ENCODE results near the gene MTHFD2L. TPM values are rescaled to one million over a fixed set of nuclear protein-coding genes. Genes with fewer than 3 reads are reported as not detected.

Gene MTHFD2L
- total and polyA plus RNA-seq, 2 of the 8 experiments (the other 6 are each of a cell fraction or from before 2014, with no cell fraction given): 5.4 to 15.0 TPM

GRCh38 chr4:74339501-74339900 lies 181.6 kb downstream of the MTHFD2L start:
- Histone ChIP-seq H3K23ac (ENCODE audit: insufficient read length) (no peak overlapping the region), H2BK15ac (ENCODE audit: low read length) (no peak overlapping the region), H3K27ac (ENCODE audit: low read depth, low read length) (no peak overlapping the region), H3K4me1 (replicated peaks in 1 of 4; ENCODE audit: control insufficient read depth in 3 of 4, insufficient read depth in 4 of 4, low read length in 3 of 4) (peaks cover 0 to 4% (median 0%) of the 10 kb centered on the region in 4 experiments; a peak in 1 of 7 replicates), H3K4ac (replicated peaks; ENCODE audit: insufficient read length, low read depth, low read length) (no peak overlapping the region), H2BK12ac (ENCODE audit: low read depth, low read length) (no peak overlapping the region), H4K5ac (ENCODE audit: insufficient read length, low read depth, low read length) (no peak overlapping the region), H4K20me1 (replicated peaks in 1 of 2; ENCODE audit: control insufficient read depth in 1 of 2, insufficient read depth in 2 of 2, low read length in 2 of 2) (no peaks in the 10 kb centered on the region), H3K4me3 (ENCODE audit: extremely low read depth in 1 of 4, insufficient read depth in 2 of 4, low read depth in 3 of 4, low read length in 4 of 4) (no peak overlapping the region), H3K4me2 (ENCODE audit: insufficient read depth in 1 of 2, low read depth in 2 of 2, low read length in 2 of 2) (no peak overlapping the region), H3K9me3 (ENCODE audit: insufficient read depth in 2 of 2, low read depth in 1 of 2, low read length in 1 of 2) (peaks cover 14 to 18% of the 10 kb centered on the region in 2 experiments), H2BK5ac (ENCODE audit: low read depth, low read length) (no peak overlapping the region), H2AFZ (ENCODE audit: low read length) (no peak overlapping the region), H3K79me2 (ENCODE audit: control insufficient read depth in 1 of 2, insufficient read depth in 2 of 2, low read length in 2 of 2) (no peaks in the 10 kb centered on the region), H3K18ac (ENCODE audit: extremely low read depth, low read length) (no peak overlapping the region), H3K23me2 (ENCODE audit: low read depth, low read length) (no peaks in the 10 kb centered on the region), H3K9ac (replicated peaks in 1 of 4; ENCODE audit: extremely low read depth in 1 of 4, low read depth in 3 of 4, low read length in 3 of 4) (no peak overlapping the region), H4K8ac (ENCODE audit: extremely low read depth, insufficient read depth, low read length) (no peak overlapping the region), H3K27me3 (replicated peaks in 1 of 4; ENCODE audit: control insufficient read depth in 3 of 4, extremely low read depth in 1 of 4, insufficient read depth in 3 of 4, low read length in 3 of 4) (no peaks in the 10 kb centered on the region), H3K79me1 (ENCODE audit: low read depth, low read length) (no peaks in the 10 kb centered on the region), H3K36me3 (ENCODE audit: control insufficient read depth in 2 of 4, insufficient read depth in 4 of 4, low read length in 3 of 4) (peaks cover 0 to 3% (median 1%) of the 10 kb centered on the region in 4 experiments; a peak in 1 of 8 replicates), H2AK5ac (ENCODE audit: low read depth, low read length) (no peak overlapping the region), H2BK20ac (ENCODE audit: low read length) (no peak overlapping the region), H3K14ac (ENCODE audit: insufficient read length) (no peak overlapping the region), H3K56ac (replicated peaks; ENCODE audit: insufficient read length, low read depth, low read length) (no peak overlapping the region), H2BK120ac (replicated peaks; ENCODE audit: low read depth, low read length) (no peak overlapping the region), H4K91ac (replicated peaks; ENCODE audit: insufficient read length, low read length) (no peak overlapping the region)
- ChIA-PET CTCF (ENCODE audit: partially characterized antibody) (interaction anchor here (0.5 kb wide), 1 partner anchor 143 kb away, joined by 3 read pairs; no protein-coding TSS in a partner anchor), POLR2A (ENCODE audit: partially characterized antibody) (no interaction called here)
- DNase-seq (ENCODE audit: low read depth in 1 of 2, low spot score in 2 of 2) (no peak), FAIRE-seq (no peak)
- TF ChIP-seq TCF12 (IDR thresholded peaks at IDR 0.05; ENCODE audit: low read depth, low read length): no peak
- no peak for TF ChIP-seq RBBP5 (IDR thresholded peaks at IDR 0.05; ENCODE audit: borderline replicate concordance, low read depth, low read length)
- TF ChIP-seq EZH2 (IDR thresholded peaks at IDR 0.05; ENCODE audit: low read depth, low read length, severe bottlenecking): no peak
- no peak for TF ChIP-seq ATF2 (IDR thresholded peaks at IDR 0.05; ENCODE audit: low read length)
- TF ChIP-seq FOSL1 (IDR thresholded peaks at IDR 0.05; ENCODE audit: insufficient read depth, low read depth, low read length): no peak
- no peak for TF ChIP-seq CBX8 (IDR thresholded peaks at IDR 0.05; ENCODE audit: borderline replicate concordance, low read depth, low read length)
- no peak for TF ChIP-seq CEBPB (IDR thresholded peaks at IDR 0.05; ENCODE audit: low read depth, low read length)
- no peak for TF ChIP-seq MAFK (IDR thresholded peaks at IDR 0.05; ENCODE audit: low read depth, low read length)
- TF ChIP-seq NRF1 (IDR thresholded peaks at IDR 0.05; ENCODE audit: low read depth, low read length): no peak
- TF ChIP-seq HDAC2 (IDR thresholded peaks at IDR 0.05; ENCODE audit: borderline replicate concordance in 1 of 2, low read depth in 2 of 2, low read length in 2 of 2): no peak
- TF ChIP-seq SP4 (IDR thresholded peaks at IDR 0.05; ENCODE audit: low read length): no peak
- TF ChIP-seq JUN (IDR thresholded peaks at IDR 0.05; ENCODE audit: low read depth, low read length): no peak
- TF ChIP-seq YY1 (IDR thresholded peaks at IDR 0.05; ENCODE audit: low read depth, low read length): no peak
- no peak for TF ChIP-seq POLR2AphosphoS5 (IDR thresholded peaks at IDR 0.05; ENCODE audit: low read depth, low read length)

Measured in H1 (cell line).